ENCODE results near the gene PTPRF.
A peak's percentile ranks its signal among the peaks of the same experiment; 100 is the strongest.

Gene PTPRF

DNA sequence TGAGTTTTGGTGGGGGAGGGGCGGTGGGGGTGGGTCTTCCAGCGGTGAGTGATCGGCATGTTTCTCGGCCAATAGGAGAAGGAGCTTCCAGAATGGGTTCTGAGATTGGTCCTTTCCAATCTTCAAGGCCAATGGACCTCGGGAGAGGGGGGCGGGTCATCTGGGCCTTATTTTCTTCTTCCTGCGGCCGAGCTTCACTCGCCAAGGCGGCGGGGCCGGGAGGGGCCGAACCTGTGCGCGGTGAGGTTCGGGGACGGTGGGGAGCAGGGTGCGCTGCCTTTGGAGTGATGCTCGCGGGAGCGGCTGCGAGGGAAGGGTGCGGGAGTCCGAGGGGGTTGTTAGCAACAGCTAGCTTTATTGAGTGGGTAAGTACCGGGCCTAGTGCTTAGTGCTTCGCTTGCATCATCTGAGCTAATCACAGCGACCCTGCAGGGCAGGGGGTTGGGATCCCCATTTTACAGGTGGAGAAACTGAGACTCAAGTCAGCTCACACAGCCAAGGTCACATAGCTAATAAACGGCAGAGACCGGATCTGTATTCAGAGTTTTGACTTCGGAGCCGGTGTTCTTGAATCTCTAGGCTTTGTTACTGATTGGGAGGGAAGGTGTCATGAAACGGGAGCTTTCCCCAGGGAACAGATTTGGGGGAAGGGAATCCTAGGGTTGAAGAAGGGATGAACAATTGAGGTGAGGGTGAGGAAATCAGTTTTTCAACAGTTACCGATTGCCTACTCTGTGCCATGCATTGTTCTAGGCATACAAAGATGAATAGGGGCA is 119.8 kb downstream of the PTPRF start:
- peak; percentile 93 for DNase-seq (ENCODE audit: low read depth)
- TF ChIP-seq, protein P1, sequence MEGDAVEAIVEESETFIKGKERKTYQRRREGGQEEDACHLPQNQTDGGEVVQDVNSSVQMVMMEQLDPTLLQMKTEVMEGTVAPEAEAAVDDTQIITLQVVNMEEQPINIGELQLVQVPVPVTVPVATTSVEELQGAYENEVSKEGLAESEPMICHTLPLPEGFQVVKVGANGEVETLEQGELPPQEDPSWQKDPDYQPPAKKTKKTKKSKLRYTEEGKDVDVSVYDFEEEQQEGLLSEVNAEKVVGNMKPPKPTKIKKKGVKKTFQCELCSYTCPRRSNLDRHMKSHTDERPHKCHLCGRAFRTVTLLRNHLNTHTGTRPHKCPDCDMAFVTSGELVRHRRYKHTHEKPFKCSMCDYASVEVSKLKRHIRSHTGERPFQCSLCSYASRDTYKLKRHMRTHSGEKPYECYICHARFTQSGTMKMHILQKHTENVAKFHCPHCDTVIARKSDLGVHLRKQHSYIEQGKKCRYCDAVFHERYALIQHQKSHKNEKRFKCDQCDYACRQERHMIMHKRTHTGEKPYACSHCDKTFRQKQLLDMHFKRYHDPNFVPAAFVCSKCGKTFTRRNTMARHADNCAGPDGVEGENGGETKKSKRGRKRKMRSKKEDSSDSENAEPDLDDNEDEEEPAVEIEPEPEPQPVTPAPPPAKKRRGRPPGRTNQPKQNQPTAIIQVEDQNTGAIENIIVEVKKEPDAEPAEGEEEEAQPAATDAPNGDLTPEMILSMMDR (conservative IDR thresholded peaks at IDR 0.05; ENCODE audit: low read depth, low read length): no peak
- peak overlapping the region; percentile 98 for H3K4me3 ChIP-seq (ENCODE audit: low read length)

DNA sequence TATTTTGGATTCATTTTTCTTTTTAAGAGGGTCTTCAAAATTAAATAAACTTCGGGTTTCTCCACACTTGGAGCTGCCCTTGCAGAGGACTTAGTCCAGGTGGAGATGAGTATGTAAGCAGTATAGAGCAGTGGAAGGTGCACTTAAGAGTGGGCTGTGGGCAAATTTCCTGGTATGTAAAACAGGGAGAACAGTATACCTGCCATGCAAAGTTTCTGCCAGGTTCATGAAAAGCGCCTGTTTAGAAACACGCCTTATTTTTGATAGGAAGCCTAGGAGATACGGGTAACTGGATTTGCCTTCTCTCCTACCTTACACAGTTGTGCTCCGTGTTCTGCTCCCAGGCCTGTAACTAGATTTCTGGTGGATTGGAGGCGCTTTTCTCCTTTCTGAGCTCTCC is 120.5 kb downstream of the PTPRF start:
- TF ChIP-seq, protein P1 (conservative IDR thresholded peaks at IDR 0.05; ENCODE audit: low read depth, low read length): no peak
- H3K4me3 ChIP-seq (ENCODE audit: low read length): peak overlapping the region; percentile 98
- no peak for DNase-seq (ENCODE audit: low read depth)

DNA sequence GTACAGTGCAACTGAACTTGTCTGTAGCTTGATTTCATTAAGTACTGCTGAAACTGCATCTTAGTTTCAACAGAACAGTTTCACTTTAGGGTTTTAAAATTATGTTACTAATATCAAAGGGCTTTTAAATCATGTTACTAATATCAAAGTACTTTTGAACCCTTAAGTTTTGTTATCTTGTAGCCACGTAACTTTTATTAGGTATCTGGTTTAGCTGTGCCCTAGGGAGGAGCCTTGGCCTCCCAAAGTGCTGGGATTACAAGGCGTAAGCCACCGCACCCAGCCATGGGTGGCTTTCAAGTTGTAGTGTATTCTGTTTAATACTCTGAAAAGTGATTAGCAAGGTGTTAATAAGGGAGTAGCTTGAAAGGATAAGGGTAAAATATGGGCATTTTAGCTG is 121.2 kb downstream of the PTPRF start:
- DNase-seq (ENCODE audit: low read depth): no peak
- peak overlapping the region; percentile 98 for H3K4me3 ChIP-seq (ENCODE audit: low read length)
- TF ChIP-seq, protein P1 (conservative IDR thresholded peaks at IDR 0.05; ENCODE audit: low read depth, low read length): no peak

DNA sequence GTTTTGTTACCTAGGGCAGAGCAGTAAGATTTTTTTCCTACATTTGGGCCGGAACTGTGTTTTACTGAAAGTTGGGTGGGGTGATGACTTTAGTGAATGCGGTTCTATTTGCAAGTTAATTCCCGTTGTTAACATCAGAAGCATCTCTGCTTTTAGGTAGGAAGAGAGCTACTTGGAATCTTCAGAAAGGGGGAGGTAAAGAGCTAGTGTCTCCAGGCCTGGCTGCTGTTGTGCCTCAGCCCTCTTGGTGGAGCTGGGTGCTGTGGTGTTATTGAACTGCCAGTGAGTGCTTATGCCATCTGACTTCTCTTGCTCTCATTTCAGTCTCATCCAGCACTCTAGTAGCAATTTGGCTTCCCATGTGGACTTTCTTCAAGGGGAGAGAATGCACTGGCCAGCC is 122.7 kb downstream of the PTPRF start:
- TF ChIP-seq, protein P1 (conservative IDR thresholded peaks at IDR 0.05; ENCODE audit: low read depth, low read length): peak; percentile 49
- H3K4me3 ChIP-seq (ENCODE audit: low read length): no peak overlapping the region
- no peak for DNase-seq (ENCODE audit: low read depth)

DNA sequence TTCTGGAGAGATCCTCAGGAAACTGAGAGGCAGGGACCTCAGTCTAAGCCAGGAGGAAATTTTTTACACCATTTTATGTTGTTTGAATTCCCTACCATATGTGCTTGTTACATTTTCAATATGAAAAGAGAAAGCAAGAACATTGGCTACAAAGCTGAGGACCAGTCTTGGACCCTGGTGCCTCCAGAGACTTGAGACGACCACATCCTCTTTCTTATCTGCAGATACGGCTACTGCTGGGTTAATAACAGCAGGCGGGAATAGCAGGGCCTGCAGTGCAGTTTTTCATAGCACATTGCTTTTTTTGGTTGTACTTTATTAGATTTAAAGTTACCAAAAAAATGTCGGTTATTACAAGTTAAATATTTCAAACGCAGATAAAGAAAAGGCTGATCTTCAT is 123.2 kb downstream of the PTPRF start:
- TF ChIP-seq, protein P1 (conservative IDR thresholded peaks at IDR 0.05; ENCODE audit: low read depth, low read length): no peak
- DNase-seq (ENCODE audit: low read depth): no peak

DNA sequence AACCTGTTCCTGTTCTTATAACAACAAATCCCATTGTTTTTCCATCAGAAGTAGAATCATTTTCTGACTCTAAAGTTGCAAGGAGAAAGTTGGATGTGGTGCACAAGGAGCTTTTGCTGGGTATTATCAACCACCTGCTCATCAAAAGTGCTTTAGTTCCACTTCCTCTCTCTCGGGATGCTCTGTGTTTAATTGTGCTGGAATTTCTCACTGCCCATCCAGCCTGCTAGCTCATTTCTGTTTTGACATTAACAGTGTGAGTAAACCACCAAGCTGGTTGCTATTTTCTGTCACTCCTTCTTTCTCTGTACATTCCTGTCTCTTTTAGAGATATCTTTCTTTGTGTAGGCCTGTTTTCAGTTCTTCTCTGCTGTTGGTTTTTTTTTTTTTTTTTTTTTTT is 125.3 kb downstream of the PTPRF start:
- no peak overlapping the region for H3K4me3 ChIP-seq (ENCODE audit: low read length)
- no peak for DNase-seq (ENCODE audit: low read depth)
- TF ChIP-seq, protein P1 (conservative IDR thresholded peaks at IDR 0.05; ENCODE audit: low read depth, low read length): no peak

More for the DNA sequence above, 123.2 kb downstream of the PTPRF start:
- H3K4me3 ChIP-seq (ENCODE audit: low read length): no peak overlapping the region
